H9 (cell line): ENCODE data around the gene LPCAT1. TPM values are rescaled to one million over a fixed set of nuclear protein-coding genes. Genes with fewer than 3 reads are reported as not detected.

Experiments used
- DNase-seq: peaks from one replicate; pipeline ENCODE4 v3.0.0-alpha.2; 2017
- H2AFZ ChIP-seq: one replicate; pipeline ENCODE4 v1.6.1; 2013; ENCODE audit warnings: mild to moderate bottlenecking, low read length, control low read depth, moderate library complexity
- H2AK5ac ChIP-seq: 2 replicates; pipeline ENCODE4 v1.6.1; 2013; ENCODE audit warnings: low read length, control low read depth, mixed read lengths; ENCODE audit not compliant: insufficient read length
- H2BK120ac ChIP-seq: one replicate; pipeline ENCODE4 v1.6.1; 2013; ENCODE audit warnings: low read depth, mild to moderate bottlenecking, low read length, control low read depth, inconsistent platforms; ENCODE audit not compliant: poor library complexity, severe bottlenecking
- H2BK12ac ChIP-seq: 2 replicates; pipeline ENCODE4 v1.6.1; 2013; ENCODE audit warnings: low read length, control low read depth, mixed read lengths, low read depth; ENCODE audit not compliant: insufficient read length
- H2BK15ac ChIP-seq: 2 replicates; pipeline ENCODE4 v1.6.1; 2013; ENCODE audit warnings: low read depth, low read length, control low read depth
- H2BK20ac ChIP-seq: one replicate; pipeline ENCODE4 v1.6.1; 2013; ENCODE audit warnings: low read depth, mild to moderate bottlenecking, low read length, control low read depth, inconsistent platforms; ENCODE audit not compliant: poor library complexity, severe bottlenecking
- H2BK5ac ChIP-seq: 2 replicates; pipeline ENCODE4 v1.6.1; 2013; ENCODE audit warnings: low read length, control low read depth, mixed read lengths; ENCODE audit not compliant: insufficient read length
- H3K14ac ChIP-seq: 2 replicates; pipeline ENCODE4 v1.6.1; 2013; ENCODE audit warnings: low read length, control low read depth; ENCODE audit not compliant: insufficient read depth
- H3K18ac ChIP-seq: 2 replicates; pipeline ENCODE4 v1.6.1; 2013; ENCODE audit warnings: low read depth, mild to moderate bottlenecking, mixed read lengths, low read length, control low read depth; ENCODE audit not compliant: insufficient read length
- H3K23ac ChIP-seq: 2 replicates; pipeline ENCODE4 v1.6.1; 2013; ENCODE audit warnings: low read length, control low read depth, mixed read lengths, low read depth; ENCODE audit not compliant: insufficient read length
- H3K23me2 ChIP-seq: 2 replicates; pipeline ENCODE4 v1.6.1; 2013; ENCODE audit warnings: low read depth, mild to moderate bottlenecking, mixed read lengths, low read length, control low read depth; ENCODE audit not compliant: insufficient read length, poor library complexity, severe bottlenecking
- H3K27ac ChIP-seq: 2 replicates; pipeline ENCODE4 v1.5.1; 2013; ENCODE audit warnings: low read length, control low read depth, mixed read lengths, low read depth; ENCODE audit not compliant: insufficient read length
- H3K27me3 ChIP-seq: 2 replicates; pipeline ENCODE4 v1.6.1; 2013; ENCODE audit warnings: low read length, control low read depth, inconsistent platforms; ENCODE audit not compliant: insufficient read depth
- H3K4ac ChIP-seq: 2 replicates; pipeline ENCODE4 v1.6.1; 2013; ENCODE audit warnings: low read depth, mild to moderate bottlenecking, control low read depth, inconsistent platforms, low read length, moderate library complexity
- H3K4me1 ChIP-seq: 2 replicates; pipeline ENCODE4 v1.6.1; 2013; ENCODE audit warnings: low read length, control low read depth, inconsistent platforms; ENCODE audit not compliant: insufficient read depth
- H3K4me2 ChIP-seq: 2 replicates; pipeline ENCODE4 v1.6.1; 2013; ENCODE audit warnings: low read length, control low read depth, mixed read lengths; ENCODE audit not compliant: insufficient read length, insufficient read depth
- H3K56ac ChIP-seq: 2 replicates; pipeline ENCODE4 v1.6.1; 2013; ENCODE audit warnings: low read depth, mild to moderate bottlenecking, mixed read lengths, low read length, control low read depth; ENCODE audit not compliant: insufficient read length
- H3K79me1 ChIP-seq: 2 replicates; pipeline ENCODE4 v1.6.1; 2013; ENCODE audit warnings: low read depth, mild to moderate bottlenecking, moderate library complexity, low read length, control low read depth, inconsistent platforms; ENCODE audit not compliant: insufficient read depth, poor library complexity, severe bottlenecking
- H3K79me2 ChIP-seq: 2 replicates; pipeline ENCODE4 v1.6.1; 2013; ENCODE audit warnings: low read length, control low read depth, inconsistent platforms; ENCODE audit not compliant: insufficient read depth
- H3K9ac ChIP-seq: 2 replicates; pipeline ENCODE4 v1.6.1; 2013; ENCODE audit warnings: low read length, control low read depth, mixed read lengths; ENCODE audit not compliant: insufficient read length; ENCODE audit errors: extremely low read depth
- H3K9me3 ChIP-seq: one replicate; pipeline ENCODE4 v1.6.1; 2013; ENCODE audit warnings: low read depth, low read length, inconsistent platforms; ENCODE audit not compliant: control insufficient read depth
- H3T11ph ChIP-seq: one replicate; pipeline ENCODE4 v1.6.1; 2013; ENCODE audit warnings: mild to moderate bottlenecking, low read length, control low read depth, inconsistent platforms
- H4K20me1 ChIP-seq: one replicate; pipeline ENCODE4 v1.6.1; 2013; ENCODE audit not compliant: control insufficient read depth, insufficient read length, insufficient read depth
- H4K5ac ChIP-seq: 2 replicates; pipeline ENCODE4 v1.6.1; 2013; ENCODE audit warnings: low read depth, mild to moderate bottlenecking, mixed read lengths, low read length, control low read depth; ENCODE audit not compliant: insufficient read length
- H4K8ac ChIP-seq: replicated peaks from 2 replicates; pipeline ENCODE4 v1.6.1; 2013; ENCODE audit warnings: low read length, control low read depth, mixed read lengths, low read depth; ENCODE audit not compliant: insufficient read length
- H4K91ac ChIP-seq: 2 replicates; pipeline ENCODE4 v1.6.1; 2013; ENCODE audit warnings: low read depth, mild to moderate bottlenecking, moderate library complexity, mixed read lengths, low read length, control low read depth; ENCODE audit not compliant: insufficient read length
- H3K27ac Mint-ChIP-seq, 3 experiments: 2 replicates in 2 of 3; 3 replicates in 1 of 3; pipeline ENCODE4 v1.8.0; 2020 to 2021; ENCODE audit warnings: mixed read lengths in 3 of 3, mild to moderate bottlenecking in 1 of 3, moderate library complexity in 1 of 3
- H3K27me3 Mint-ChIP-seq: 2 replicates; pipeline ENCODE4 v1.8.0; 2021; ENCODE audit warnings: low read depth, mild to moderate bottlenecking, moderate library complexity, mixed read lengths
- H3K36me3 Mint-ChIP-seq, 3 experiments: 2 replicates in 2 of 3; 3 replicates in 1 of 3; pipeline ENCODE4 v1.8.0; 2020 to 2021; ENCODE audit warnings: low read depth in 3 of 3, mixed read lengths in 3 of 3; ENCODE audit not compliant: insufficient read depth in 1 of 3
- H3K4me1 Mint-ChIP-seq, 2 experiments: 2 replicates each; pipeline ENCODE4 v1.8.0; 2020; ENCODE audit warnings: mixed read lengths in 2 of 2
- H3K4me3 Mint-ChIP-seq, 2 experiments: 2 replicates in 1 of 2; 3 replicates in 1 of 2; pipeline ENCODE4 v1.8.0; 2020 to 2021; ENCODE audit warnings: mild to moderate bottlenecking in 2 of 2, mixed read lengths in 2 of 2, moderate library complexity in 1 of 2
- H3K9me3 Mint-ChIP-seq, 2 experiments: 2 replicates in 1 of 2; 3 replicates in 1 of 2; pipeline ENCODE4 v1.8.0; 2020; ENCODE audit warnings: mild to moderate bottlenecking in 2 of 2, mixed read lengths in 2 of 2, moderate library complexity in 1 of 2
- CTCF ChIP-seq: fragments of 200-600 bp; sonication (generic); conservative IDR thresholded peaks from 3 replicates; pipeline ENCODE4 v1.8.0; 2021; ENCODE audit warnings: antibody characterized with exemption, mild to moderate bottlenecking
- WGBS: extraction: QIAGEN DNeasy Blood & Tissue Kit; methylation state at CpG from one replicate; pipeline ENCODE4 v1.1.7; 2013; ENCODE audit warnings: missing lambda C conversion rate, low lambda C conversion rate, mixed read lengths; ENCODE audit not compliant: insufficient read length; ENCODE audit errors: extremely low coverage; 5-methylcytosine and 5-hydroxymethylcytosine counted together
- total RNA-seq: library from RNA; stranded (reverse); gene quantifications from 2 replicates; pipeline ENCODE4 v1.2.1, GENCODE V29; 2021

LPCAT1 gene
- total RNA-seq, 1 experiment from 2014 or later: 231 TPM

- H3K23me2 ChIP-seq: no peaks in the 10 kb centered on the region
- H2BK5ac ChIP-seq: no peak overlapping the region
- H2AK5ac ChIP-seq: no peak overlapping the region
- no peak overlapping the region for H2BK12ac ChIP-seq
- H3K56ac ChIP-seq: no peak overlapping the region
- H3K27me3 ChIP-seq: no peaks in the 10 kb centered on the region
- H2AFZ ChIP-seq: no peak overlapping the region
- Mint-ChIP-seq H3K4me3 (no peak overlapping the region; a peak in 2 of 5 replicates), H3K27me3 (no peaks in the 10 kb centered on the region), H3K27ac (peak overlapping the region; percentile 23 to 93 (median 81)), H3K4me1 (peaks cover 68 to 71% of the 10 kb centered on the region in 2 experiments), H3K9me3 (no peaks in the 10 kb centered on the region; a peak in 1 of 5 replicates), H3K36me3 (peaks cover 32 to 63% (median 57%) of the 10 kb centered on the region in 3 experiments)
- no peak overlapping the region for H3K4ac ChIP-seq
- no peak overlapping the region for H2BK120ac ChIP-seq
- H2BK20ac ChIP-seq: no peak overlapping the region
- no peak overlapping the region for H3K14ac ChIP-seq
- H3K23ac ChIP-seq: no peak overlapping the region
- peaks cover 10% of the 10 kb centered on the region for H3K79me1 ChIP-seq
- TF ChIP-seq CTCF: no peak
- no peak overlapping the region for H3K27ac ChIP-seq
- H3K18ac ChIP-seq: no peak overlapping the region
- H4K91ac ChIP-seq: no peak overlapping the region
- no peak overlapping the region for H3K4me2 ChIP-seq
- WGBS: no CpG with 5 or more reads among the region's 18 CpGs
- no peak overlapping the region for H4K8ac ChIP-seq
- no peak overlapping the region for H3T11ph ChIP-seq
- H4K5ac ChIP-seq: no peak overlapping the region
- peak; percentile 18 for DNase-seq
- no peaks in the 10 kb centered on the region for H3K9me3 ChIP-seq
- H3K79me2 ChIP-seq: peaks cover 79% of the 10 kb centered on the region; the same call in 1 of the 2 replicates
- peaks cover 6% of the 10 kb centered on the region for H4K20me1 ChIP-seq
- H3K9ac ChIP-seq: no peak overlapping the region
- no peak overlapping the region for H2BK15ac ChIP-seq
- H3K4me1 ChIP-seq: peaks cover 14% of the 10 kb centered on the region
Measured at GRCh38 chr5:1510151-1510561, 13.6 kb downstream of the LPCAT1 start.
